SK-N-SH (cell line): ENCODE data around the gene U2AF1L4. TPM values are rescaled to one million over a fixed set of nuclear protein-coding genes. Genes with fewer than 3 reads are reported as not detected.

Experiments used
- CTCF ChIA-PET: fragments of 300-600, 350-600 bp; formaldehyde crosslinking; extraction: SDS; loops from one replicate; lab custom pipeline; 2021; lab: Yijun Ruan, JAX
- POLR2A ChIA-PET: fragments of 350-600 bp; sonication (Branson Sonifier 250); formaldehyde crosslinking; extraction: SDS; loops from one replicate; lab custom pipeline; 2020; ENCODE audit warnings: antibody characterized with exemption, inconsistent platforms; lab: Yijun Ruan, JAX
- DNase-seq: peaks from one replicate; pipeline ENCODE4 v3.0.0; 2012
- H2AFZ ChIP-seq: fragments of 200-600 bp; sonication (generic); 2 replicates; pipeline ENCODE4 v1.8.1; 2016; ENCODE audit warnings: antibody characterized with exemption, mild to moderate bottlenecking, low read depth
- H3F3A ChIP-seq: fragments of 200-600 bp; sonication (generic); replicated peaks from 2 replicates; pipeline ENCODE3; 2016; ENCODE audit warnings: antibody characterized with exemption, mild to moderate bottlenecking; ENCODE audit not compliant: insufficient read depth
- H3K27ac ChIP-seq, 2 experiments: fragments of 200-500 bp in 1 of 2; fragments of 200-600 bp in 1 of 2; sonication (Bioruptor generic) in 1 of 2; sonication (generic), shearing (Covaris generic) in 1 of 2; 2 replicates each; pipeline versions ENCODE4 v1.5.1 to v1.6.1; 2014 to 2016; ENCODE audit warnings: low read depth in 2 of 2, inconsistent platforms in 1 of 2, low read length in 1 of 2, mild to moderate bottlenecking in 1 of 2, mixed read lengths in 1 of 2
- H3K27me3 ChIP-seq: fragments of 200-600 bp; sonication (generic), shearing (Covaris generic); 2 replicates; pipeline ENCODE4 v1.6.1; 2016; ENCODE audit warnings: mixed run types; ENCODE audit not compliant: insufficient read depth
- H3K36me3 ChIP-seq, 2 experiments: fragments of 200-500 bp in 1 of 2; fragments of 200-600 bp in 1 of 2; sonication (Bioruptor generic) in 1 of 2; sonication (generic) in 1 of 2; replicated peaks in 1 of 2; 2 replicates each; pipeline versions ENCODE3 to v1.5.1; 2014 to 2016; ENCODE audit warnings: low read length in 1 of 2, mild to moderate bottlenecking in 1 of 2; ENCODE audit not compliant: insufficient read depth in 2 of 2, control insufficient read depth in 1 of 2
- H3K4me1 ChIP-seq, 2 experiments: fragments of 200-500 bp in 1 of 2; fragments of 200-600 bp in 1 of 2; sonication (Bioruptor generic) in 1 of 2; sonication (generic), shearing (Covaris generic) in 1 of 2; 2 replicates each; pipeline versions ENCODE4 v1.5.1 to v1.6.1; 2014 to 2016; ENCODE audit warnings: low read depth in 1 of 2, low read length in 1 of 2, mixed run types in 1 of 2; ENCODE audit not compliant: insufficient read depth in 2 of 2, control insufficient read depth in 1 of 2
- H3K4me2 ChIP-seq: fragments of 200-600 bp; sonication (generic), shearing (Covaris generic); 2 replicates; pipeline ENCODE4 v1.6.1; 2017; ENCODE audit warnings: mixed run types
- H3K4me3 ChIP-seq, 2 experiments: fragments of 200-500 bp in 1 of 2; fragments of 200-600 bp in 1 of 2; sonication (Bioruptor generic) in 1 of 2; sonication (generic), shearing (Covaris generic) in 1 of 2; 2 replicates each; pipeline versions ENCODE4 v1.5.1 to v1.8.1; 2014 to 2016; ENCODE audit warnings: low read depth in 2 of 2, inconsistent platforms in 1 of 2, low read length in 1 of 2, mild to moderate bottlenecking in 1 of 2, mixed read lengths in 1 of 2, moderate library complexity in 1 of 2
- H3K79me2 ChIP-seq: fragments of 200-600 bp; sonication (generic); 2 replicates; pipeline ENCODE4 v1.8.1; 2017; ENCODE audit warnings: mild to moderate bottlenecking; ENCODE audit not compliant: insufficient read depth
- H3K9ac ChIP-seq: fragments of 200-600 bp; sonication (generic); 2 replicates; pipeline ENCODE4 v1.6.1; 2017; ENCODE audit warnings: mixed run types
- H3K9me2 ChIP-seq: fragments of 200-600 bp; sonication (generic); 2 replicates; pipeline ENCODE4 v1.6.1; 2017; ENCODE audit warnings: mixed run types
- H3K9me3 ChIP-seq: fragments of 200-600 bp; sonication (generic); 2 replicates; pipeline ENCODE4 v1.6.1; 2017; ENCODE audit warnings: mixed run types, mild to moderate bottlenecking, moderate library complexity
- H4K20me1 ChIP-seq: fragments of 200-600 bp; sonication (generic); 2 replicates; pipeline ENCODE4 v1.6.1; 2017; ENCODE audit warnings: mild to moderate bottlenecking, mixed run types; ENCODE audit not compliant: insufficient read depth
- GABPA ChIP-seq: IDR thresholded peaks from 2 replicates; pipeline ENCODE4 v1.4.0; 2012; ENCODE audit warnings: low read depth, mild to moderate bottlenecking
- MEF2A ChIP-seq: IDR thresholded peaks from 2 replicates; pipeline ENCODE4 v1.4.0; 2012; ENCODE audit warnings: low read depth, borderline replicate concordance
- NRF1 ChIP-seq: IDR thresholded peaks from 2 replicates; pipeline ENCODE4 v1.6.1; 2012; ENCODE audit warnings: low read depth, mild to moderate bottlenecking, low read length
- POLR2AphosphoS5 ChIP-seq: IDR thresholded peaks from 2 replicates; pipeline ENCODE4 v1.6.1; 2012; ENCODE audit warnings: low read depth, low read length
- RAD21 ChIP-seq: IDR thresholded peaks from 2 replicates; pipeline ENCODE4 v1.6.1; 2012; ENCODE audit warnings: mild to moderate bottlenecking, low read length
- RCOR1 ChIP-seq: fragments of 150-350 bp; IDR thresholded peaks from 2 replicates; pipeline ENCODE4 v1.6.1; 2017; ENCODE audit warnings: antibody characterized with exemption, low read length
- SIN3A ChIP-seq: IDR thresholded peaks from 2 replicates; pipeline ENCODE4 v1.6.1; 2012; ENCODE audit warnings: low read depth, mild to moderate bottlenecking, low read length, moderate library complexity, borderline replicate concordance
- SMC3 ChIP-seq: IDR thresholded peaks from 2 replicates; pipeline ENCODE4 v1.6.1; 2012; ENCODE audit warnings: low read depth, low read length, improper control_type of control experiment
- WGBS: methylation state at CpG from one replicate; pipeline ENCODE4 v1.1.6; 2017; ENCODE audit warnings: low lambda C conversion rate; 5-methylcytosine and 5-hydroxymethylcytosine counted together
- polyA plus RNA-seq, 3 experiments: library from polyadenylated mRNA; depleted of rRNA; stranded (reverse); fragments of >200 nt; gene quantifications; 2 replicates each; pipeline ENCODE4 v1.2.3, GENCODE V29; 2012
- TF ChIP-seq, protein P1 (sequence below): IDR thresholded peaks from 2 replicates; pipeline ENCODE4 v1.6.1; 2012; ENCODE audit warnings: mild to moderate bottlenecking, low read depth, low read length, moderate library complexity

U2AF1L4 gene
- polyA plus RNA-seq, 1 of the 3 experiments (the other 2 are of a cell fraction), result 25.9 TPM

- TF ChIP-seq GABPA (no peak), NRF1 (no peak), RAD21 (no peak)
Observed at GRCh38 chr19:35767288-35768081, 22.3 kb upstream of the U2AF1L4 start (continued).

GRCh38 chr19:35766571-35767104 lies 21.4 kb upstream of the U2AF1L4 start:
- H3K4me1 ChIP-seq, result no peaks in the 10 kb centered on the region
- no peaks in the 10 kb centered on the region for H3K9me2 ChIP-seq
- H3F3A ChIP-seq, result no peaks in the 10 kb centered on the region
- TF ChIP-seq SMC3, result no peak
- TF ChIP-seq SIN3A, result no peak
- TF ChIP-seq POLR2AphosphoS5, result 0 out of 2 replicates have a peak, but pooled peaks have one; percentile 4
- H3K79me2 ChIP-seq, result no peaks in the 10 kb centered on the region
- WGBS, result 93% methylated on average over 11 of the region's 11 CpGs
- ChIA-PET POLR2A (interaction anchor here (0.8 kb wide), 1 partner anchor 9 kb away, joined by 3 read pairs; the partner anchor contains the start of gene HSPB6), CTCF (interaction anchor here (1.2 kb wide), 1 partner anchor 89 kb away, joined by 3 read pairs; no protein-coding TSS in a partner anchor)
- no peak overlapping the region for H3K4me2 ChIP-seq
- no peak overlapping the region for H3K27ac ChIP-seq
- no peak overlapping the region for H3K4me3 ChIP-seq
- no peak for DNase-seq
- H3K27me3 ChIP-seq, result no peaks in the 10 kb centered on the region
- H3K36me3 ChIP-seq, result peaks cover 9 to 12% of the 10 kb centered on the region in 2 experiments
- H4K20me1 ChIP-seq, result no peaks in the 10 kb centered on the region
- H2AFZ ChIP-seq, result no peak overlapping the region
- H3K9me3 ChIP-seq, result no peaks in the 10 kb centered on the region
- H3K9ac ChIP-seq, result no peak overlapping the region

DNA sequence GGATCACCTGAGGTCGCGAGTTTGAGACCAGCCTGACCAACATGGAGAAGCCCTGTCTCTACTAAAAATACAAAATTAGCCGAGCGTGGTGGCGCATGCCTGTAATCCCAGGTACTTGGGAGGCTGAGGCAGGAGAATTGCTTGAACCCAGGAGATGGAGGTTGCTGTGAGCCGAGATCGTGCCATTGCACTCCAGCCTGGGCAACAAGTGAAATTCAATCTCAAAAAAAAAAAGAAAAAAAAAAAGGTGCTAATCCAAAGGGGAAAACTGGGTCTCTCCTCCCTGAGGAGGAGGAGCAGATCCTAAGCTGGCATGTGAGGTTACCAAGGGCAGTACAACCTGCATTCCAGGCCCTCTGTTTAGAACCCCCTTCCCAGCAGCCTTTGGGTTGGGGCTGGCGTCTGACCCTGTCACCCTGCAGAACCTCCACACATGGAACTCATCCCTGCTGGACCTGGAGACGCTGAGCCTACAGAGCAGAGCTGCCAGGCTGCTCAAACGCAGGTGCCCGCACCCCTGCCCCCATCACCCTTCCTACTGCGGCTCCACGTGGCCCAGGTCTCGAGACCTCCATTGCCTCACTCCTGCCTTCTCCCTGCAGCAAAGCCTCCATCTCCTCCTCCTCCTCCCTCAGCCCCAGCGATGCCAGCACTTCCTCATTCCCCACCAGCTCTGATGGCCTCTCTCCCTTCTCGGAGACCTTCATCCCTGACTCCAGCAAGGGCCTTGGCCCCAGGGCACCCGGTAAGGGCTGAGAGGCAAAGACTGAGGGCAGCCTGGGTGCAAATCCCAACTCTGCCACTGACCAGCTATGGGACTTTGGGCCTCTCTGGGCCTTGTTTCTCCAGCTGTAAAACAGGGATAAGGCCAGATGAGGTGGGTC lies 19.5 kb upstream of the U2AF1L4 start:
- Histone ChIP-seq H3K4me3 (no peak overlapping the region), H3K36me3 (peaks cover 9 to 28% of the 10 kb centered on the region in 2 experiments), H3K4me2 (no peak overlapping the region), H3K79me2 (peaks cover 13% of the 10 kb centered on the region), H3K9me2 (no peaks in the 10 kb centered on the region), H3K9ac (no peak overlapping the region), H3K27me3 (no peaks in the 10 kb centered on the region), H3K9me3 (no peaks in the 10 kb centered on the region), H3F3A (no peaks in the 10 kb centered on the region), H4K20me1 (no peaks in the 10 kb centered on the region), H3K27ac (no peak overlapping the region), H2AFZ (no peak overlapping the region), H3K4me1 (peaks cover 0 to 2% of the 10 kb centered on the region in 2 experiments; a peak in 1 of 4 replicates)
- DNase-seq, result no peak
- TF ChIP-seq RCOR1 (no peak), MEF2A (no peak)
- TF ChIP-seq, protein P1, sequence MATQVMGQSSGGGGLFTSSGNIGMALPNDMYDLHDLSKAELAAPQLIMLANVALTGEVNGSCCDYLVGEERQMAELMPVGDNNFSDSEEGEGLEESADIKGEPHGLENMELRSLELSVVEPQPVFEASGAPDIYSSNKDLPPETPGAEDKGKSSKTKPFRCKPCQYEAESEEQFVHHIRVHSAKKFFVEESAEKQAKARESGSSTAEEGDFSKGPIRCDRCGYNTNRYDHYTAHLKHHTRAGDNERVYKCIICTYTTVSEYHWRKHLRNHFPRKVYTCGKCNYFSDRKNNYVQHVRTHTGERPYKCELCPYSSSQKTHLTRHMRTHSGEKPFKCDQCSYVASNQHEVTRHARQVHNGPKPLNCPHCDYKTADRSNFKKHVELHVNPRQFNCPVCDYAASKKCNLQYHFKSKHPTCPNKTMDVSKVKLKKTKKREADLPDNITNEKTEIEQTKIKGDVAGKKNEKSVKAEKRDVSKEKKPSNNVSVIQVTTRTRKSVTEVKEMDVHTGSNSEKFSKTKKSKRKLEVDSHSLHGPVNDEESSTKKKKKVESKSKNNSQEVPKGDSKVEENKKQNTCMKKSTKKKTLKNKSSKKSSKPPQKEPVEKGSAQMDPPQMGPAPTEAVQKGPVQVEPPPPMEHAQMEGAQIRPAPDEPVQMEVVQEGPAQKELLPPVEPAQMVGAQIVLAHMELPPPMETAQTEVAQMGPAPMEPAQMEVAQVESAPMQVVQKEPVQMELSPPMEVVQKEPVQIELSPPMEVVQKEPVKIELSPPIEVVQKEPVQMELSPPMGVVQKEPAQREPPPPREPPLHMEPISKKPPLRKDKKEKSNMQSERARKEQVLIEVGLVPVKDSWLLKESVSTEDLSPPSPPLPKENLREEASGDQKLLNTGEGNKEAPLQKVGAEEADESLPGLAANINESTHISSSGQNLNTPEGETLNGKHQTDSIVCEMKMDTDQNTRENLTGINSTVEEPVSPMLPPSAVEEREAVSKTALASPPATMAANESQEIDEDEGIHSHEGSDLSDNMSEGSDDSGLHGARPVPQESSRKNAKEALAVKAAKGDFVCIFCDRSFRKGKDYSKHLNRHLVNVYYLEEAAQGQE, result no peak
- WGBS, result 94% methylated on average over 17 of the region's 17 CpGs
- ChIA-PET CTCF (interaction anchor here (1.1 kb wide), 1 partner anchor 11 kb away, joined by 3 read pairs; no protein-coding TSS in a partner anchor), POLR2A (interaction anchor here (1.0 to 1.5 kb wide), 3 partner anchors 8 to 24 kb away, joined by 3 read pairs; partner anchors contain the start of genes PSENEN and U2AF1L4)
